HepG2 (cell line): ENCODE measurements around the gene GPN1. TPM values are rescaled to one million over a fixed set of nuclear protein-coding genes. Genes with fewer than 3 reads are reported as not detected.

Experiments used
- BCL6 ChIP-seq: IDR thresholded peaks from 2 replicates; pipeline ENCODE4 v1.6.1; 2016; ENCODE audit warnings: missing genetic modification reagents, missing compliant biosample characterization
- FOXP1 ChIP-seq, 2 experiments: fragments of 450-650 bp in 1 of 2; IDR thresholded peaks; 2 replicates each; pipeline ENCODE4 v1.6.1; 2017 to 2018; ENCODE audit warnings: antibody characterized with exemption in 1 of 2
- RBM22 ChIP-seq: fragments of 200-400 bp; formaldehyde crosslinking; optimal IDR thresholded peaks from 2 replicates; pipeline ENCODE3; 2017; ENCODE audit warnings: mild to moderate bottlenecking, low read length, moderate library complexity
- RXRB ChIP-seq: IDR thresholded peaks from 2 replicates; pipeline ENCODE4 v1.6.1; 2016; ENCODE audit warnings: borderline replicate concordance, missing genetic modification reagents, missing compliant biosample characterization
- SAP130 ChIP-seq: IDR thresholded peaks from 2 replicates; pipeline ENCODE4 v1.6.1; 2016; ENCODE audit warnings: low read depth
- SNRNP70 ChIP-seq: fragments of 200-400 bp; formaldehyde crosslinking; IDR thresholded peaks from 2 replicates; pipeline ENCODE4 v1.6.1; 2017; ENCODE audit warnings: mild to moderate bottlenecking, low read depth, low read length, moderate library complexity
- TARDBP ChIP-seq: sonication (generic); formaldehyde crosslinking; IDR thresholded peaks from 2 replicates; pipeline ENCODE4 v1.8.0; 2022; ENCODE audit warnings: mild to moderate bottlenecking, missing genetic modification reagents
- TRIM24 ChIP-seq: sonication (generic); formaldehyde crosslinking; IDR thresholded peaks from 2 replicates; pipeline ENCODE4 v1.8.0; 2022; ENCODE audit warnings: mild to moderate bottlenecking, missing genetic modification reagents
- ZBTB21 ChIP-seq: sonication (generic); formaldehyde crosslinking; IDR thresholded peaks from 2 replicates; pipeline ENCODE4 v1.4.0; 2020; ENCODE audit warnings: missing genetic modification reagents
- ZNF83 ChIP-seq: sonication (generic); formaldehyde crosslinking; IDR thresholded peaks from 2 replicates; pipeline ENCODE4 v1.4.0; 2020; ENCODE audit warnings: missing genetic modification reagents, mild to moderate bottlenecking, borderline replicate concordance
- ZZZ3 ChIP-seq: sonication (generic); formaldehyde crosslinking; IDR thresholded peaks from 2 replicates; pipeline ENCODE4 v1.4.0; 2020; ENCODE audit warnings: missing genetic modification reagents, mild to moderate bottlenecking, borderline replicate concordance
- polyA plus RNA-seq, 8 experiments: library from polyadenylated mRNA; depleted of rRNA in 3 of 8; stranded (reverse) in 7 of 8; unstranded in 1 of 8; fragments of >200 nt; fragmentation: Illumina TruSeq in 4 of 8; extraction: Trizol in 4 of 8; gene quantifications; 2 replicates each; pipeline versions ENCODE4 v1.2.1 to v1.2.3, GENCODE V29; 2011 to 2016; ENCODE audit warnings: low read depth in 4 of 8, missing spikeins in 1 of 8, mixed read lengths in 1 of 8; ENCODE audit not compliant: insufficient read depth in 1 of 8
- total RNA-seq, 5 experiments: library from RNA; depleted of rRNA; stranded (reverse); fragments of >200 nt; fragmentation: Illumina TruSeq; extraction: Trizol; gene quantifications; 2 replicates each; pipeline ENCODE4 v1.2.3, GENCODE V29; 2016; ENCODE audit warnings: low read depth in 1 of 5
- TF ChIP-seq, protein P1 (sequence below): sonication (generic); formaldehyde crosslinking; IDR thresholded peaks from 2 replicates; pipeline ENCODE4 v1.5.0; 2020; ENCODE audit warnings: mild to moderate bottlenecking, missing genetic modification reagents
- TF ChIP-seq, protein P2 (sequence below): sonication (generic); formaldehyde crosslinking; IDR thresholded peaks from 2 replicates; pipeline ENCODE4 v1.5.0; 2020; ENCODE audit warnings: mild to moderate bottlenecking, missing genetic modification reagents, borderline replicate concordance
- TF ChIP-seq, protein P3 (sequence below): sonication (generic); formaldehyde crosslinking; IDR thresholded peaks from 2 replicates; pipeline ENCODE4 v1.4.0; 2020; ENCODE audit warnings: missing genetic modification reagents
- TF ChIP-seq, protein P4 (sequence below): IDR thresholded peaks from 2 replicates; pipeline ENCODE4 v1.6.1; 2012; ENCODE audit warnings: inconsistent platforms
- TF ChIP-seq, protein P5 (sequence below): sonication (generic); formaldehyde crosslinking; IDR thresholded peaks from 2 replicates; pipeline ENCODE4 v1.4.0; 2020; ENCODE audit warnings: missing genetic modification reagents

The GPN1 gene
- total and polyA plus RNA-seq, 2 of the 13 experiments (the other 11 are each of a cell fraction or from before 2014, with no cell fraction given), result 54.5 to 62.7 TPM

DNA sequence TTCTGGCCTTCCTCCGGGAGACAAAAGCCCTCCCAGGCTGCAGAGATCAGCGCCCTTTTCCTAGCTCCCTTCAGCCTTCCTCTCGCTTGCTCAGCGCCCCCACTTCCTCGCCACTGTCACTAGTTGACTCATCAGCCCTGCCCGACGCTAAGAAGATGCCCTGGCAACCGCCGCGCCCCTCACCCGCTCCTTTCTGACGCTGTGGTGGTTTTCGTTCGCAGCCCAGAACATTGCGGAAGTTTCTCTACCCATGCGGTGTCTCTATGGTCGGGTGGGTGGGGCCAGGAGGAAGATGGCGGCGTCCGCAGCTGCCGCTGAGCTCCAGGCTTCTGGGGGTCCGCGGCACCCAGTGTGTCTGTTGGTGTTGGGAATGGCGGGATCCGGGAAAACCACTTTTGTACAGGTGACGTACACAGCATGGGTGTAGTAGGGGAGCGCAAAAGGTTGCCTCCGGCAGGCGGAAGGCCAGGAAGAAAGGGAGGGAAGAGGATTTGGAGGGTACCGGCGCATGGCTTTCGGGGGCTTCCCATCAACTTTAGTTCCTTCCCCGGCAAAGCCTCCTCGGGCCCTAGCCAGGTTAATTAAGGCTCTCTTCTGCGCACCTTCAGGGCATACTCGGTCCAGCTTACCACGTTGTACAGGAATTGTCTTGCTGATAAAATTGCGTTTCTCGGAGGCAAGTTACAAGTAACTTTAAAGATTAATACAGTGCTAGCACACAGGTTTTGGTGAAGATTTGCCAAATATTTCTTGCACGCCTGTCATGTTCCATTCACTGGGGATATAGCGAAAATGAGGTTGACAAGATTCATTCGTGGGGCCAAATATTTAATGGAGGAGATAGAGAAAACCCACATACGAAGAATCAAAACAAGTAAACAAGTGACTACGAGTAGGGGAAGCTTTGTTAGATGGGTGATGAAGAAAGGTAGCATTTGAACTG lies at the start of gene GPN1, which contains the start of gene CCDC121 (continued):
- TF ChIP-seq, protein P1, sequence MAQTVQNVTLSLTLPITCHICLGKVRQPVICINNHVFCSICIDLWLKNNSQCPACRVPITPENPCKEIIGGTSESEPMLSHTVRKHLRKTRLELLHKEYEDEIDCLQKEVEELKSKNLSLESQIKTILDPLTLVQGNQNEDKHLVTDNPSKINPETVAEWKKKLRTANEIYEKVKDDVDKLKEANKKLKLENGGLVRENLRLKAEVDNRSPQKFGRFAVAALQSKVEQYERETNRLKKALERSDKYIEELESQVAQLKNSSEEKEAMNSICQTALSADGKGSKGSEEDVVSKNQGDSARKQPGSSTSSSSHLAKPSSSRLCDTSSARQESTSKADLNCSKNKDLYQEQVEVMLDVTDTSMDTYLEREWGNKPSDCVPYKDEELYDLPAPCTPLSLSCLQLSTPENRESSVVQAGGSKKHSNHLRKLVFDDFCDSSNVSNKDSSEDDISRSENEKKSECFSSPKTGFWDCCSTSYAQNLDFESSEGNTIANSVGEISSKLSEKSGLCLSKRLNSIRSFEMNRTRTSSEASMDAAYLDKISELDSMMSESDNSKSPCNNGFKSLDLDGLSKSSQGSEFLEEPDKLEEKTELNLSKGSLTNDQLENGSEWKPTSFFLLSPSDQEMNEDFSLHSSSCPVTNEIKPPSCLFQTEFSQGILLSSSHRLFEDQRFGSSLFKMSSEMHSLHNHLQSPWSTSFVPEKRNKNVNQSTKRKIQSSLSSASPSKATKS (CRISPR knock-in tag), result peak; percentile 83; the same call in 1 of the 2 replicates
- TF ChIP-seq ZBTB21 (CRISPR knock-in tag), result peak; percentile 33; the same call in 1 of the 2 replicates
- no peak for TF ChIP-seq ZNF83
- TF ChIP-seq, protein P2, sequence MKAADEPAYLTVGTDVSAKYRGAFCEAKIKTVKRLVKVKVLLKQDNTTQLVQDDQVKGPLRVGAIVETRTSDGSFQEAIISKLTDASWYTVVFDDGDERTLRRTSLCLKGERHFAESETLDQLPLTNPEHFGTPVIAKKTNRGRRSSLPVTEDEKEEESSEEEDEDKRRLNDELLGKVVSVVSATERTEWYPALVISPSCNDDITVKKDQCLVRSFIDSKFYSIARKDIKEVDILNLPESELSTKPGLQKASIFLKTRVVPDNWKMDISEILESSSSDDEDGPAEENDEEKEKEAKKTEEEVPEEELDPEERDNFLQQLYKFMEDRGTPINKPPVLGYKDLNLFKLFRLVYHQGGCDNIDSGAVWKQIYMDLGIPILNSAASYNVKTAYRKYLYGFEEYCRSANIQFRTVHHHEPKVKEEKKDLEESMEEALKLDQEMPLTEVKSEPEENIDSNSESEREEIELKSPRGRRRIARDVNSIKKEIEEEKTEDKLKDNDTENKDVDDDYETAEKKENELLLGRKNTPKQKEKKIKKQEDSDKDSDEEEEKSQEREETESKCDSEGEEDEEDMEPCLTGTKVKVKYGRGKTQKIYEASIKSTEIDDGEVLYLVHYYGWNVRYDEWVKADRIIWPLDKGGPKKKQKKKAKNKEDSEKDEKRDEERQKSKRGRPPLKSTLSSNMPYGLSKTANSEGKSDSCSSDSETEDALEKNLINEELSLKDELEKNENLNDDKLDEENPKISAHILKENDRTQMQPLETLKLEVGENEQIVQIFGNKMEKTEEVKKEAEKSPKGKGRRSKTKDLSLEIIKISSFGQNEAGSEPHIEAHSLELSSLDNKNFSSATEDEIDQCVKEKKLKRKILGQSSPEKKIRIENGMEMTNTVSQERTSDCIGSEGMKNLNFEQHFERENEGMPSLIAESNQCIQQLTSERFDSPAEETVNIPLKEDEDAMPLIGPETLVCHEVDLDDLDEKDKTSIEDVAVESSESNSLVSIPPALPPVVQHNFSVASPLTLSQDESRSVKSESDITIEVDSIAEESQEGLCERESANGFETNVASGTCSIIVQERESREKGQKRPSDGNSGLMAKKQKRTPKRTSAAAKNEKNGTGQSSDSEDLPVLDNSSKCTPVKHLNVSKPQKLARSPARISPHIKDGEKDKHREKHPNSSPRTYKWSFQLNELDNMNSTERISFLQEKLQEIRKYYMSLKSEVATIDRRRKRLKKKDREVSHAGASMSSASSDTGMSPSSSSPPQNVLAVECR (CRISPR knock-in tag), result peak; percentile 98
- TF ChIP-seq, protein P3, sequence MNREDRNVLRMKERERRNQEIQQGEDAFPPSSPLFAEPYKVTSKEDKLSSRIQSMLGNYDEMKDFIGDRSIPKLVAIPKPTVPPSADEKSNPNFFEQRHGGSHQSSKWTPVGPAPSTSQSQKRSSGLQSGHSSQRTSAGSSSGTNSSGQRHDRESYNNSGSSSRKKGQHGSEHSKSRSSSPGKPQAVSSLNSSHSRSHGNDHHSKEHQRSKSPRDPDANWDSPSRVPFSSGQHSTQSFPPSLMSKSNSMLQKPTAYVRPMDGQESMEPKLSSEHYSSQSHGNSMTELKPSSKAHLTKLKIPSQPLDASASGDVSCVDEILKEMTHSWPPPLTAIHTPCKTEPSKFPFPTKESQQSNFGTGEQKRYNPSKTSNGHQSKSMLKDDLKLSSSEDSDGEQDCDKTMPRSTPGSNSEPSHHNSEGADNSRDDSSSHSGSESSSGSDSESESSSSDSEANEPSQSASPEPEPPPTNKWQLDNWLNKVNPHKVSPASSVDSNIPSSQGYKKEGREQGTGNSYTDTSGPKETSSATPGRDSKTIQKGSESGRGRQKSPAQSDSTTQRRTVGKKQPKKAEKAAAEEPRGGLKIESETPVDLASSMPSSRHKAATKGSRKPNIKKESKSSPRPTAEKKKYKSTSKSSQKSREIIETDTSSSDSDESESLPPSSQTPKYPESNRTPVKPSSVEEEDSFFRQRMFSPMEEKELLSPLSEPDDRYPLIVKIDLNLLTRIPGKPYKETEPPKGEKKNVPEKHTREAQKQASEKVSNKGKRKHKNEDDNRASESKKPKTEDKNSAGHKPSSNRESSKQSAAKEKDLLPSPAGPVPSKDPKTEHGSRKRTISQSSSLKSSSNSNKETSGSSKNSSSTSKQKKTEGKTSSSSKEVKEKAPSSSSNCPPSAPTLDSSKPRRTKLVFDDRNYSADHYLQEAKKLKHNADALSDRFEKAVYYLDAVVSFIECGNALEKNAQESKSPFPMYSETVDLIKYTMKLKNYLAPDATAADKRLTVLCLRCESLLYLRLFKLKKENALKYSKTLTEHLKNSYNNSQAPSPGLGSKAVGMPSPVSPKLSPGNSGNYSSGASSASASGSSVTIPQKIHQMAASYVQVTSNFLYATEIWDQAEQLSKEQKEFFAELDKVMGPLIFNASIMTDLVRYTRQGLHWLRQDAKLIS (CRISPR knock-in tag), result peak; percentile 38; the same call in 1 of the 2 replicates
- TF ChIP-seq SAP130 (CRISPR knock-in tag), result peak; percentile 100
- TF ChIP-seq, protein P4, sequence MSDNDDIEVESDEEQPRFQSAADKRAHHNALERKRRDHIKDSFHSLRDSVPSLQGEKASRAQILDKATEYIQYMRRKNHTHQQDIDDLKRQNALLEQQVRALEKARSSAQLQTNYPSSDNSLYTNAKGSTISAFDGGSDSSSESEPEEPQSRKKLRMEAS, result peak; percentile 92
- no peak; the same call in 1 of the 2 replicates for TF ChIP-seq ZZZ3 (CRISPR knock-in tag)
- TF ChIP-seq FOXP1 (IDR thresholded peaks at IDR 0.05), result no peak
- TF ChIP-seq FOXP1 (CRISPR knock-in tag; IDR thresholded peaks at IDR 0.05), result peak; percentile 32; the same call in 1 of the 2 replicates
- TF ChIP-seq, protein P5, sequence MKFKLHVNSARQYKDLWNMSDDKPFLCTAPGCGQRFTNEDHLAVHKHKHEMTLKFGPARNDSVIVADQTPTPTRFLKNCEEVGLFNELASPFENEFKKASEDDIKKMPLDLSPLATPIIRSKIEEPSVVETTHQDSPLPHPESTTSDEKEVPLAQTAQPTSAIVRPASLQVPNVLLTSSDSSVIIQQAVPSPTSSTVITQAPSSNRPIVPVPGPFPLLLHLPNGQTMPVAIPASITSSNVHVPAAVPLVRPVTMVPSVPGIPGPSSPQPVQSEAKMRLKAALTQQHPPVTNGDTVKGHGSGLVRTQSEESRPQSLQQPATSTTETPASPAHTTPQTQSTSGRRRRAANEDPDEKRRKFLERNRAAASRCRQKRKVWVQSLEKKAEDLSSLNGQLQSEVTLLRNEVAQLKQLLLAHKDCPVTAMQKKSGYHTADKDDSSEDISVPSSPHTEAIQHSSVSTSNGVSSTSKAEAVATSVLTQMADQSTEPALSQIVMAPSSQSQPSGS (CRISPR knock-in tag), result peak; percentile 70
- TF ChIP-seq RXRB (CRISPR knock-in tag), result peak; percentile 57
- peak; percentile 58 for TF ChIP-seq RBM22
- 0 out of 2 replicates have a peak, but pooled peaks have one; percentile 39 for TF ChIP-seq BCL6 (CRISPR knock-in tag)
- TF ChIP-seq TARDBP (CRISPR knock-in tag), result peak; percentile 86
- no peak for TF ChIP-seq SNRNP70
- TF ChIP-seq TRIM24 (CRISPR knock-in tag), result no peak
